ENCODE results near the gene RNF217.

Gene RNF217

DNA sequence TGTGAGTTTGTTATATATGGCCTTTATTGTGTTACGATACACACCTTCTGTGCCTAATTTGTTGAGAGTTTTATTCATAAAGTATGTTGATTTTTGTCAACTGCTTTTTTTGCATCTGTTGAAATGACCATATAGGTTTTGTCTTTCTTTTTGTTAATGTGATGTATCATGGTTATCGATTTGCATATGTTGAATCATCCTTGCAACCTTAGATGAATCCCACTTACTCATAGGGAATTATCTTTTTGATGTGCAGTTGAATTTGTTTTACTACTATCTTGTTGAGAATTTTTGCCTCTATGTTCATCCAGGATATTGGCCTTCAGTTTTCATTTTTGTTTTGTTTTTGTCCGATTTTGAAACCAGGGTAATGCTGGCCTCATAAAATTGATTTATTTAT lies 145.7 kb downstream of the RNF217 start:
- no peak overlapping the region for H2AFZ ChIP-seq (ENCODE audit: low read depth)
- H3K79me2 ChIP-seq (ENCODE audit: insufficient read depth, low read depth), result no peaks in the 10 kb centered on the region
- no peak overlapping the region for H3K9ac ChIP-seq
- H3K4me2 ChIP-seq, result no peak overlapping the region
- H3K27me3 ChIP-seq (ENCODE audit: insufficient read depth, low read depth), result no peaks in the 10 kb centered on the region
- no peaks in the 10 kb centered on the region for H3K36me3 ChIP-seq (ENCODE audit: insufficient read depth)
- H3K27ac ChIP-seq, result no peak overlapping the region
- H4K20me1 ChIP-seq (ENCODE audit: insufficient read depth), result no peaks in the 10 kb centered on the region
- no peaks in the 10 kb centered on the region for H3K4me1 ChIP-seq (ENCODE audit: low read depth, poor library complexity, severe bottlenecking)
- H3K4me3 ChIP-seq (IDR thresholded peaks at IDR 0.05; ENCODE audit: insufficient read depth, low read depth, low read length), result no peak overlapping the region
- TF ChIP-seq, protein P1, sequence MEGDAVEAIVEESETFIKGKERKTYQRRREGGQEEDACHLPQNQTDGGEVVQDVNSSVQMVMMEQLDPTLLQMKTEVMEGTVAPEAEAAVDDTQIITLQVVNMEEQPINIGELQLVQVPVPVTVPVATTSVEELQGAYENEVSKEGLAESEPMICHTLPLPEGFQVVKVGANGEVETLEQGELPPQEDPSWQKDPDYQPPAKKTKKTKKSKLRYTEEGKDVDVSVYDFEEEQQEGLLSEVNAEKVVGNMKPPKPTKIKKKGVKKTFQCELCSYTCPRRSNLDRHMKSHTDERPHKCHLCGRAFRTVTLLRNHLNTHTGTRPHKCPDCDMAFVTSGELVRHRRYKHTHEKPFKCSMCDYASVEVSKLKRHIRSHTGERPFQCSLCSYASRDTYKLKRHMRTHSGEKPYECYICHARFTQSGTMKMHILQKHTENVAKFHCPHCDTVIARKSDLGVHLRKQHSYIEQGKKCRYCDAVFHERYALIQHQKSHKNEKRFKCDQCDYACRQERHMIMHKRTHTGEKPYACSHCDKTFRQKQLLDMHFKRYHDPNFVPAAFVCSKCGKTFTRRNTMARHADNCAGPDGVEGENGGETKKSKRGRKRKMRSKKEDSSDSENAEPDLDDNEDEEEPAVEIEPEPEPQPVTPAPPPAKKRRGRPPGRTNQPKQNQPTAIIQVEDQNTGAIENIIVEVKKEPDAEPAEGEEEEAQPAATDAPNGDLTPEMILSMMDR (conservative IDR thresholded peaks at IDR 0.05; ENCODE audit: low read depth, low read length), result no peak

DNA sequence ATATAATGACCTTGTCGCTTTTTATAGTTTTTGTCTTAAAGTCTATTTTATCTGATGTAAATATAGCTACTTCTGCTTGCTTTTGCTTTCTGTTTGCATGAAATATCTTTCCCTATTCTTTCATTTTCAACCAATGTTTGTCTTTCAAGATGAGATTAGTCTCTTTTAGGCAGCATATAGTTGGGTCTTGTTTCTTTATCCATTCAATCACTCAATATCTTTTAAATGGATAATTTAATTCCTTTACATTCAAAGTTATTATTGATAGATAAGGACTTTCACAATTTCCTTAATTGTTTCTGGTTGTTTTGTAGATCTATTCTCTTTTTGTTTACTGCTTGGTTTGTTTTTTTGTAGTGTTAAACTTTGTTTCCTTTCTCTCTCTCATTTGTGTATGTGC lies 147.8 kb downstream of the RNF217 start:
- Histone ChIP-seq H3K4me3 (IDR thresholded peaks at IDR 0.05; ENCODE audit: insufficient read depth, low read depth, low read length) (no peak overlapping the region), H3K4me2 (no peak overlapping the region), H4K20me1 (ENCODE audit: insufficient read depth) (no peaks in the 10 kb centered on the region), H2AFZ (ENCODE audit: low read depth) (no peak overlapping the region), H3K79me2 (ENCODE audit: insufficient read depth, low read depth) (no peaks in the 10 kb centered on the region), H3K4me1 (ENCODE audit: low read depth, poor library complexity, severe bottlenecking) (no peaks in the 10 kb centered on the region), H3K27ac (no peak overlapping the region), H3K9ac (no peak overlapping the region), H3K27me3 (ENCODE audit: insufficient read depth, low read depth) (no peaks in the 10 kb centered on the region), H3K36me3 (ENCODE audit: insufficient read depth) (no peaks in the 10 kb centered on the region)
- TF ChIP-seq, protein P1 (conservative IDR thresholded peaks at IDR 0.05; ENCODE audit: low read depth, low read length), result no peak

DNA sequence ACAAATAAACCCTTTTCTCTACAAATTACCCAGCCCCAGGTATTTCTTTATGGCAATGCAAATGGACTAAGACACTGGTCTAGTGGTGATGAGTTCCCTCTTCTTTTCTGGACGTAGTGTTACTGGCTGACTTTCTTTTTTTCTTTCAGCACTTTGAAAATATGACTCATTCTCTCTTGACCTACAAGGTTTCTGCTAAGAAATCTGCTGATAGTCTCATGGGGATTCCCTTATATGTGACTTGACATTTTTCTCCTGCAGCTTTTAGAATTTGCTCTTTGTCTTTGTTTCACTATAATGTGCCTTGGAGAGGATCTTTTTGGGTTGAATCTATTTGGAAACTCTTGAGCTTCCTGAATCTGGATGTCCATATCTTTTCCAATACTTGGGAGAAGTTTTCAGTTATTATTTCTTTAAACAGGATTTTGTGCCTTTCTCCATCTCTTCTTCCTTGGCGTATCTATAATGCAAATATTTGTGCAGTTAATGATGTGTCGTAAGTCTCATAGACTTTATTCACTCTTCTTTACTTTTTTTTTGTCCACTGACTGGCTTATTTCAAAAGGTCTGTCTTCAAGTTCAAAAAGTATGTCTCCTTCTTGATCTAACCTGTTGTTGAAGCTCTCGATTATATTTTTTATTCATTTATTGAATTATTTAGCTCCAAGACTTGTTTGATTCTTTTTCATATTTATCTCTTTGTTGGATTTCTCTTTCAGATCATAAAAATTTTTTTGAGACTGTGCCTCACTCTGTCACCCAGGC lies 149.2 kb downstream of the RNF217 start:
- H3K79me2 ChIP-seq (ENCODE audit: insufficient read depth, low read depth), result no peaks in the 10 kb centered on the region
- no peak overlapping the region for H3K9ac ChIP-seq
- no peak overlapping the region for H3K4me2 ChIP-seq
- no peaks in the 10 kb centered on the region for H4K20me1 ChIP-seq (ENCODE audit: insufficient read depth)
- no peaks in the 10 kb centered on the region for H3K36me3 ChIP-seq (ENCODE audit: insufficient read depth)
- no peak overlapping the region for H3K4me3 ChIP-seq (IDR thresholded peaks at IDR 0.05; ENCODE audit: insufficient read depth, low read depth, low read length)
- TF ChIP-seq, protein P1 (conservative IDR thresholded peaks at IDR 0.05; ENCODE audit: low read depth, low read length), result no peak
- no peak overlapping the region for H2AFZ ChIP-seq (ENCODE audit: low read depth)
- H3K27ac ChIP-seq, result no peak overlapping the region
- H3K4me1 ChIP-seq (ENCODE audit: low read depth, poor library complexity, severe bottlenecking), result no peaks in the 10 kb centered on the region
- H3K27me3 ChIP-seq (ENCODE audit: insufficient read depth, low read depth), result no peaks in the 10 kb centered on the region

DNA sequence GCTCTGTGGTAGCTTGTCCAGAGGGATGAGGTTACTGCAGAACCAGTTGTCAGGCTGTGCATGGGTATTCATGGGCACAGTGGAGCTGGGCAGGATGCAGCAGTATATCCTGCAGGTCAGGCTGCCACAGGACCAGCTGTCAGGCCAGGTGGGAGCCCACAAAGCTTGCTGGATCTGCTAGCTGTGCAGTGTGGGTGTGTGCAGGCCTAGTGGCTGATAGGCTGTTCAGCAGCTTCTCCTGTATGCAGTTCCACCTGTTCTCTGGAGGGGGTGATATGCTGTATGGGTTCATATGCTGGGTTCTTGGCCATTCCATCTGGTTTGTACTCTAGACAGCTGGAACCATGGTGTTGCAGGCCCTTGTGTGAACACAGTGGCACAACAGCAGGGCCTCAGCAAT lies 150.7 kb downstream of the RNF217 start:
- Histone ChIP-seq H3K27ac (no peak overlapping the region), H3K79me2 (ENCODE audit: insufficient read depth, low read depth) (no peaks in the 10 kb centered on the region), H3K36me3 (ENCODE audit: insufficient read depth) (no peaks in the 10 kb centered on the region), H2AFZ (ENCODE audit: low read depth) (no peak overlapping the region), H3K27me3 (ENCODE audit: insufficient read depth, low read depth) (no peaks in the 10 kb centered on the region), H4K20me1 (ENCODE audit: insufficient read depth) (no peaks in the 10 kb centered on the region), H3K4me1 (ENCODE audit: low read depth, poor library complexity, severe bottlenecking) (no peaks in the 10 kb centered on the region), H3K4me3 (IDR thresholded peaks at IDR 0.05; ENCODE audit: insufficient read depth, low read depth, low read length) (no peak overlapping the region), H3K9ac (no peak overlapping the region), H3K4me2 (no peak overlapping the region)
- TF ChIP-seq, protein P1 (conservative IDR thresholded peaks at IDR 0.05; ENCODE audit: low read depth, low read length), result no peak

All from KMS-11 (cell line).